SK-N-SH treated with all-trans-retinoic acid at 6 μM for 48 hours (cell line): Measurements from ENCODE around the gene MRPL42.

ENCODE experiments used
- ATAC-seq: fragments of 200-7000 bp; cut with Tn5 transposase; 3 replicates; pipeline ENCODE4 v1.9.1; 2020; ENCODE audit warnings: mild to moderate bottlenecking, moderate library complexity
- ARNTL ChIP-seq: fragments of 450-650 bp; formaldehyde crosslinking; IDR thresholded peaks from 2 replicates; pipeline ENCODE4 v1.5.0; 2020; ENCODE audit warnings: low read depth, mild to moderate bottlenecking, moderate library complexity, borderline replicate concordance
- BACH2 ChIP-seq: fragments of 250-450 bp; sonication (Bioruptor Pico); IDR thresholded peaks from 2 replicates; pipeline ENCODE4 v1.9.0; 2021; ENCODE audit warnings: mild to moderate bottlenecking, borderline replicate concordance
- CREB5 ChIP-seq: fragments of 250-450 bp; sonication (Bioruptor Pico); IDR thresholded peaks from 2 replicates; pipeline ENCODE4 v1.5.1; 2020; ENCODE audit warnings: low read depth, mild to moderate bottlenecking, moderate library complexity
- CSDC2 ChIP-seq: fragments of 250-450 bp; sonication (Bioruptor Pico); IDR thresholded peaks from 2 replicates; pipeline ENCODE4 v1.5.0; 2020; ENCODE audit warnings: mild to moderate bottlenecking, moderate library complexity
- CSRNP3 ChIP-seq: fragments of 250-450 bp; sonication (Bioruptor Pico); IDR thresholded peaks from 2 replicates; pipeline ENCODE4 v1.5.1; 2021; ENCODE audit warnings: mild to moderate bottlenecking, moderate library complexity
- ESRRG ChIP-seq: fragments of 250-450 bp; sonication (Bioruptor Pico); IDR thresholded peaks from 2 replicates; pipeline ENCODE4 v1.6.1; 2021; ENCODE audit warnings: mild to moderate bottlenecking
- GLIS3 ChIP-seq: fragments of 250-450 bp; sonication (Bioruptor Pico); IDR thresholded peaks from 2 replicates; pipeline ENCODE4 v1.5.0; 2020; ENCODE audit warnings: mild to moderate bottlenecking, moderate library complexity
- ISL1 ChIP-seq: fragments of 250-450 bp; sonication (Bioruptor Pico); IDR thresholded peaks from 2 replicates; pipeline ENCODE4 v2.1.2; 2022; ENCODE audit warnings: mild to moderate bottlenecking, moderate library complexity
- OSR1 ChIP-seq: fragments of 250-450 bp; sonication (Bioruptor Pico); IDR thresholded peaks from 2 replicates; pipeline ENCODE4 v1.8.0; 2022; ENCODE audit warnings: moderate library complexity, mild to moderate bottlenecking, inconsistent platforms
- POU6F1 ChIP-seq: fragments of 250-450 bp; sonication (Bioruptor Pico); IDR thresholded peaks from 2 replicates; pipeline ENCODE4 v1.8.0; 2021; ENCODE audit warnings: low read depth, mild to moderate bottlenecking, moderate library complexity, borderline replicate concordance
- PPARA ChIP-seq: fragments of 250-450 bp; sonication (Bioruptor Pico); IDR thresholded peaks from 2 replicates; pipeline ENCODE4 v1.5.0; 2020; ENCODE audit warnings: mild to moderate bottlenecking, borderline replicate concordance
- RARB ChIP-seq: fragments of 250-450 bp; sonication (Bioruptor Pico); IDR thresholded peaks from 2 replicates; pipeline ENCODE4 v1.8.0; 2021; ENCODE audit warnings: mild to moderate bottlenecking, moderate library complexity
- SNAI2 ChIP-seq: fragments of 250-450 bp; sonication (Bioruptor Pico); IDR thresholded peaks from 2 replicates; pipeline ENCODE4 v1.5.0; 2020; ENCODE audit warnings: mild to moderate bottlenecking, moderate library complexity
- TCF4 ChIP-seq: fragments of 250-450 bp; sonication (Bioruptor Pico); IDR thresholded peaks from 2 replicates; pipeline ENCODE4 v1.8.0; 2021; ENCODE audit warnings: mild to moderate bottlenecking, moderate library complexity, borderline replicate concordance
- TOX ChIP-seq: fragments of 250-450 bp; sonication (Bioruptor Pico); IDR thresholded peaks from 2 replicates; pipeline ENCODE4 v1.8.0; 2021; ENCODE audit warnings: mild to moderate bottlenecking, moderate library complexity, borderline replicate concordance
- TSHZ2 ChIP-seq: fragments of 250-450 bp; sonication (Bioruptor Pico); IDR thresholded peaks from 2 replicates; pipeline ENCODE4 v1.5.0; 2020; ENCODE audit warnings: mild to moderate bottlenecking, moderate library complexity
- ZC3H10 ChIP-seq: fragments of 250-450 bp; sonication (Bioruptor Pico); IDR thresholded peaks from 2 replicates; pipeline ENCODE4 v1.5.1; 2021; ENCODE audit warnings: mild to moderate bottlenecking, moderate library complexity
- ZFP3 ChIP-seq: fragments of 250-450 bp; sonication (Bioruptor Pico); IDR thresholded peaks from 2 replicates; pipeline ENCODE4 v1.5.0; 2020; ENCODE audit warnings: mild to moderate bottlenecking, moderate library complexity
- ZFP30 ChIP-seq: fragments of 450-650 bp; formaldehyde crosslinking; IDR thresholded peaks from 2 replicates; pipeline ENCODE4 v1.5.0; 2022; ENCODE audit warnings: mild to moderate bottlenecking, moderate library complexity
- ZNF565 ChIP-seq: fragments of 450-650 bp; formaldehyde crosslinking; conservative IDR thresholded peaks from 2 replicates; pipeline ENCODE4 v1.5.0; 2020; ENCODE audit warnings: low read depth, mild to moderate bottlenecking, moderate library complexity
- ZNF70 ChIP-seq: fragments of 450-650 bp; formaldehyde crosslinking; IDR thresholded peaks from 2 replicates; pipeline ENCODE4 v1.5.0; 2020; ENCODE audit warnings: mild to moderate bottlenecking, moderate library complexity
- ZNF8 ChIP-seq: fragments of 450-650 bp; formaldehyde crosslinking; IDR thresholded peaks from 2 replicates; pipeline ENCODE4 v1.5.0; 2020; ENCODE audit warnings: mild to moderate bottlenecking, moderate library complexity
- TF ChIP-seq, protein P1 (sequence below): fragments of 250-450 bp; sonication (Bioruptor Pico); IDR thresholded peaks from 2 replicates; pipeline ENCODE4 v1.8.0; 2020; ENCODE audit warnings: mild to moderate bottlenecking, moderate library complexity, borderline replicate concordance

The MRPL42 gene

DNA sequence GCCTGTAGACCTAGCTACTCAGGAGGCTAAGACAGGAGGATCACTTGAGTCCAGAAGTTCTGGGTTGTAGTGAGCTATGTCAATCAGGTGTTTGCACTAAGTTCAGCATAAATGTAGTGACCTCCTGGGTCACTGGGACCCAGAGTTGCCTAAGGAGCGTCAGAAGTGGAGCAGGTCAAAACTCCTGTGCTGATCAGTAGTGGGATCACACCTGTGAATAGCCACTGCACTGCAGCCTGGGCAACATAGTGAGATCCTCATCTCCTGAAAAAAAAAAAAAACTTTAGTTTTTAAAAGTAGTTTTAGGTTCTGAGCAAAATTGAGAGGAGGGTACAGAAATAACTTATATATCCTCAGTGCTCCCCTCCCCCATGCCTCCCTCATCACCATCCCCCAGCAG lies 42.2 kb downstream of the MRPL42 start (continued):
- no peak for TF ChIP-seq TOX (CRISPR knock-in tag)

- peak; percentile 37; the same call in 1 of the 2 replicates for TF ChIP-seq ISL1 (CRISPR knock-in tag)
- TF ChIP-seq GLIS3 (CRISPR knock-in tag), result no peak
- TF ChIP-seq ZFP30 (CRISPR knock-in tag), result no peak
- no peak for TF ChIP-seq ZNF565 (CRISPR knock-in tag)
- no peak for TF ChIP-seq TCF4 (CRISPR knock-in tag)
- TF ChIP-seq OSR1 (CRISPR knock-in tag), result no peak
- no peak for TF ChIP-seq CREB5 (CRISPR knock-in tag)
- no peak for TF ChIP-seq CSRNP3 (CRISPR knock-in tag)
- no peak for TF ChIP-seq PPARA (CRISPR knock-in tag)
- peak; percentile 84 for ATAC-seq
Observed at GRCh38 chr12:93514853-93515252, 47.5 kb downstream of the MRPL42 start.

GRCh38 chr12:93518725-93519124 lies 51.4 kb downstream of the MRPL42 start:
- TF ChIP-seq SNAI2 (no peak), ZNF70 (no peak), TSHZ2 (CRISPR knock-in tag) (no peak), ZNF8 (CRISPR knock-in tag) (no peak), ARNTL (CRISPR knock-in tag) (no peak), CREB5 (CRISPR knock-in tag) (no peak), ZC3H10 (CRISPR knock-in tag) (no peak), ZFP3 (CRISPR knock-in tag) (no peak), RARB (no peak), BACH2 (CRISPR knock-in tag) (no peak), GLIS3 (CRISPR knock-in tag) (no peak), ZFP30 (CRISPR knock-in tag) (no peak), ZNF565 (CRISPR knock-in tag) (no peak), OSR1 (CRISPR knock-in tag) (no peak), ESRRG (no peak), PPARA (CRISPR knock-in tag) (no peak), POU6F1 (no peak), CSDC2 (CRISPR knock-in tag) (no peak)
- TF ChIP-seq, protein P1, sequence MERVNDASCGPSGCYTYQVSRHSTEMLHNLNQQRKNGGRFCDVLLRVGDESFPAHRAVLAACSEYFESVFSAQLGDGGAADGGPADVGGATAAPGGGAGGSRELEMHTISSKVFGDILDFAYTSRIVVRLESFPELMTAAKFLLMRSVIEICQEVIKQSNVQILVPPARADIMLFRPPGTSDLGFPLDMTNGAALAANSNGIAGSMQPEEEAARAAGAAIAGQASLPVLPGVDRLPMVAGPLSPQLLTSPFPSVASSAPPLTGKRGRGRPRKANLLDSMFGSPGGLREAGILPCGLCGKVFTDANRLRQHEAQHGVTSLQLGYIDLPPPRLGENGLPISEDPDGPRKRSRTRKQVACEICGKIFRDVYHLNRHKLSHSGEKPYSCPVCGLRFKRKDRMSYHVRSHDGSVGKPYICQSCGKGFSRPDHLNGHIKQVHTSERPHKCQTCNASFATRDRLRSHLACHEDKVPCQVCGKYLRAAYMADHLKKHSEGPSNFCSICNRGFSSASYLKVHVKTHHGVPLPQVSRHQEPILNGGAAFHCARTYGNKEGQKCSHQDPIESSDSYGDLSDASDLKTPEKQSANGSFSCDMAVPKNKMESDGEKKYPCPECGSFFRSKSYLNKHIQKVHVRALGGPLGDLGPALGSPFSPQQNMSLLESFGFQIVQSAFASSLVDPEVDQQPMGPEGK (CRISPR knock-in tag), result no peak

More at GRCh38 chr12:93518725-93519124, 51.4 kb downstream of the MRPL42 start:
- no peak for ATAC-seq
